GM21786 (cell line): Measurements from ENCODE around the gene MARCHF7.
A peak's percentile ranks its signal among the peaks of the same experiment; 100 is the strongest.
"Not testable (repeated sequence)": the region's sequence is repeated elsewhere in the genome, so short reads cannot be mapped to it uniquely, and the experiment has no call there.

Experiments
- ATAC-seq: cut with Tn5 transposase; IDR thresholded peaks from one replicate; pipeline ENCODE4 v1.9.1; 2021; ENCODE audit not compliant: unreplicated experiment

Gene MARCHF7, protein sequence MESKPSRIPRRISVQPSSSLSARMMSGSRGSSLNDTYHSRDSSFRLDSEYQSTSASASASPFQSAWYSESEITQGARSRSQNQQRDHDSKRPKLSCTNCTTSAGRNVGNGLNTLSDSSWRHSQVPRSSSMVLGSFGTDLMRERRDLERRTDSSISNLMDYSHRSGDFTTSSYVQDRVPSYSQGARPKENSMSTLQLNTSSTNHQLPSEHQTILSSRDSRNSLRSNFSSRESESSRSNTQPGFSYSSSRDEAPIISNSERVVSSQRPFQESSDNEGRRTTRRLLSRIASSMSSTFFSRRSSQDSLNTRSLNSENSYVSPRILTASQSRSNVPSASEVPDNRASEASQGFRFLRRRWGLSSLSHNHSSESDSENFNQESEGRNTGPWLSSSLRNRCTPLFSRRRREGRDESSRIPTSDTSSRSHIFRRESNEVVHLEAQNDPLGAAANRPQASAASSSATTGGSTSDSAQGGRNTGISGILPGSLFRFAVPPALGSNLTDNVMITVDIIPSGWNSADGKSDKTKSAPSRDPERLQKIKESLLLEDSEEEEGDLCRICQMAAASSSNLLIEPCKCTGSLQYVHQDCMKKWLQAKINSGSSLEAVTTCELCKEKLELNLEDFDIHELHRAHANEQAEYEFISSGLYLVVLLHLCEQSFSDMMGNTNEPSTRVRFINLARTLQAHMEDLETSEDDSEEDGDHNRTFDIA

GRCh38 chr2:159712143-159712928 is at the start of gene MARCHF7:
TSS of gene MARCHF7 (plus strand) at chr2:159712506. CDS start at chr2:159729023, 16,517 bp downstream.
- peak; percentile 93 for ATAC-seq

GRCh38 chr2:159667423-159667822 is 44.9 kb upstream of the MARCHF7 start:
- not testable (repeated sequence) for ATAC-seq

DNA sequence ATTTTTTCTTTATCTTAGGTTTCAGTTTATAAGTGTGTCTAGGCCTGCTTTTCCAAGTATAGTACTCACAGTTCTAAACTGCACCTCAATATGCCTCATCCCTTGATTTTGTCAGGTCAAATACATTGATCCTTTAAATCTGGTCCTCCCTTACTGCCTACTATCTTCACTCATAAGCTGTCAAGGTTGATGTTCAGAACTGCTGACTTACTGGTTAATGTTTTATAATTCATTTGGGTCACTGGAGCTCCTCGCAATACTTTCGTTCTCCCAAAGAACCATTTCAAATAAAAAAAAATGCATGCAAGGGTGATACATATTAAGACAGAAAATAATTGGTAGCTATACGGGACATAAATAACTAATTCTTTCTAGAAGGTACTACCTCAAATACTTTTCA is 41.3 kb upstream of the MARCHF7 start:
- no peak for ATAC-seq

GRCh38 chr2:159677654-159678053 is 34.7 kb upstream of the MARCHF7 start:
- no peak for ATAC-seq

GRCh38 chr2:159680692-159681091 is 31.6 kb upstream of the MARCHF7 start:
- ATAC-seq: no peak

DNA sequence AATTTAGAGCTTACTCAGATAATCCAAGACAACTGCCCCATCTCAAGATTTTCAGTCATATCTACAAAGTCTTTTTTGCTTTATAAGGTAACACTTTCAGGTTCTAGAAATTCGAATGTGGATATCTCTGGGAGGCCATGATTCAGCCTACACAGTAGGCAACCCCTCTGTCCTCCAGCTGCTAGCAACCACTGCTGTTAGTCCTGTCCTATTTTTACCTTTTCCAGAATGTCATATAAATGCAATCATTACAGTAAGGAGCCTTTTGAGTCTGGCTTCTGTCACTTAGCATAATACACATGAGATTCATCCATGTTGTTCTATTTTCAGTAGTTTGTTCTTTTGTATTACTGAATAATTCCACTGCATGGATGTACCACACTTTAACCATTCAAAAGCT is 28.5 kb upstream of the MARCHF7 start:
- no peak for ATAC-seq

- no peak for ATAC-seq
Measured at GRCh38 chr2:159684796-159685195, 27.5 kb upstream of the MARCHF7 start.

DNA sequence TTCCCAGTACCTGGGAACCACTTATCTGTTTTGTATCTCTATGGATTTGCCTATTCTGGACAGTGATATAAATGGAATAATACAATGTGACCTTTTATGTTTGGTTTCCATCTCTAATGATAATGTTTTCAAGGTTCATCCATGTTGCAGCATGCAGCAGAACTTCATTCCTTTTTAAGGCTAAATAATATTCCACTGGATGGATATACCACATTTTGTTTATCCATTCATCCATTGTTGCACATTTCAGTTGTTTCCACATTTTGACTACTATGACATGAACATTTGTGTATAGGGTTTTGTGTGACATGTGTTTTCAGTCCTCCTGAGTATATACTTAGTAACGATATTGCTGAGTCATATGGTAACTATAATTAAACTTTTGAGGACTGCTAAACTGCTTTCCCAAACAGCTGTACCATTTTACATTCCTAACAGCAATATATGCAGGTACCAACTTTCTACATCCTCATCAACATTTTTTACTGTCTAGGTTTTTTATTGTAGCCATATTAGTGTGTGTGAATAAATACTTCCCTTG is 17.7 kb upstream of the MARCHF7 start:
- ATAC-seq: no peak

DNA sequence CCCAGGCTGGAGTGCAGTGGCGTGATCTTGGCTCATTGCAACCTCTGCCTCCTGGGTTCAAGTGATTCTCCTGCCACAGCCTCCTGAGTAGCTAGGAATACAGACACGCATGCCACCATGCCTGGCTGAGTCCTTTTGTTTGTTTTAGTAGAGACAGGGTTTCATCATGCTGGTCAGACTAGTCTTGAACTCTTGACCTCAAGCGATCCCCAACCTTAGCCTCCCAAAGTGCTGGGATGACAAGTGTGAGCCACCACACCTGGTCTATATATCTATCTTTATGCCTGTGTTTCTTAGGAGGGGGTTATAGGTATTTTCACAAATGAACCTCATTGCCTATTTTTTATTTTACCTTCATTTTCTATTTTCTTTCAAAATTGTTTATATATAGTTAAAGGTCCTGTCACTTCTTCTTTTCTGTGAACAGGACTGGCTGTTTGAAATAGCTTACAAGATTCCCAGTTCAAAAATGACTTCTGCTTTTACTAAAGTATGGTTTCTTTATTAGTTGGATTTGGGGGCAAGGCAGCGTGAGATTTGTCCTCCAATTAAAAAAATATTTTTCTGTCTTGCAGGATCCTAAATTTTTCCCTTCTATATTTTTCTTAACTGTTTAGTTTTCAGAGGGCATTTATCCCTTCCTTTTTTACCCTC is 16.4 kb upstream of the MARCHF7 start:
- ATAC-seq: no peak

- ATAC-seq: no peak
Measured at GRCh38 chr2:159703491-159703890, 8.8 kb upstream of the MARCHF7 start.

- ATAC-seq: no peak
Measured at GRCh38 chr2:159706385-159706980, 5.8 kb upstream of the MARCHF7 start.

DNA sequence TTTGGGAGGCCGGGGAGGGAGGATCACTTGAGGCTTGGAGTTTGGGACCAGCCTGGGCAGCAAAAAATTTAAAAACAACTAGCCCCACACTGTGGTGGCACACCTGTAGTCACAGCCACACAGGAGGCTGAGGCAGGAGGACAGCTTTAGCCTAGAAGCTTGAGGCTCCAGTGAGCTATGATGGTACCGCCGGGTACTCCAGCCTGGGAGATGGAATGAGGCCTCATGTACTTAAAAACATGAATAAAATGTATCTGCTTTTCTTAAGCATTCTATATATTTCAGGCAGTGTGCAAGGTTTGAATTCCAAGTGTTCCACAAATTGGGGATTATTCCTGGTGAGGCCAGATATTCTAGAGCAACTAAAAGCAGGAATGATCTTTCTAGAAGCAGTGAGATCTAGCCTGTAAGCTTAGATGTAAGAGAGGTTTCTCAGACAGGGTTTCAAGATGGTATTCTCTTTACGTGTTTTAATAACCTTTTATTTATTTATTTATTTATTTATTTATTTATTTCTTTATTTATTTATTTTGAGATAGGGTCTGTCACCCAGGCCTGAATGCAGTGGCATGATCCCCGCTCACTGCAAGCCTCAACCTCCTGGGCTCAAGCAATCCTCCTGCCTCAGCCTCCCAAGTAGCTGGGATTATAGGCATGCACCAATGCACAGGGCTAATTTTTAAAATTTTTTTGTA is 4.1 kb upstream of the MARCHF7 start:
- no peak for ATAC-seq

DNA sequence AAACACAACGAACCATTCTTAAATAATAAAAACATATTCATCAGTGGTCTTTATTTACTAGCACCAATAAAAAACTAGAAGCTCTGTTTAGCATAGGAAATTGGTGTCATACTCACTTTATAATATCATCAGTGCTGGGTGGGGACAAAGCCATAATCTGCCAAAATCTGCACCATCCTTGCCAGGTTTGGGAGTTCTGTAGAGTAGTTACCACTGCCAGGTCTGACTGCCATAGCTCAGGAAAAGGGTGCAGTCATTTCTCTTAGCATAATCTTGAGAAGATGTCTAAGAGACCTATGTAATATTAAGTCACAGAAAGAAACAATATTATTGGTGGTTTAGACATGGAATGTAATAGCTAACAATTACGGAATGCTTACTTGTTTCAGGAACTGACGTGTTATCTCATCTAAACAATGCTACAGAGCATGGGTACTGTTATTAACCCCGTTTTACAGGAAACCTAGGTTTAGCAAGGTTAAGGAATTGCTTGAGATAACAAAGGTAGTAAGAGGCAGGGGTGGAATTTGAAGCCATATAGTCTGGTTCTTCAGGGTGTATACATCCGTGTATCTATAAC is 1.6 kb upstream of the MARCHF7 start:
- ATAC-seq: no peak

GRCh38 chr2:159711562-159712142 is 654 bp upstream of the MARCHF7 start:
- no peak for ATAC-seq

DNA sequence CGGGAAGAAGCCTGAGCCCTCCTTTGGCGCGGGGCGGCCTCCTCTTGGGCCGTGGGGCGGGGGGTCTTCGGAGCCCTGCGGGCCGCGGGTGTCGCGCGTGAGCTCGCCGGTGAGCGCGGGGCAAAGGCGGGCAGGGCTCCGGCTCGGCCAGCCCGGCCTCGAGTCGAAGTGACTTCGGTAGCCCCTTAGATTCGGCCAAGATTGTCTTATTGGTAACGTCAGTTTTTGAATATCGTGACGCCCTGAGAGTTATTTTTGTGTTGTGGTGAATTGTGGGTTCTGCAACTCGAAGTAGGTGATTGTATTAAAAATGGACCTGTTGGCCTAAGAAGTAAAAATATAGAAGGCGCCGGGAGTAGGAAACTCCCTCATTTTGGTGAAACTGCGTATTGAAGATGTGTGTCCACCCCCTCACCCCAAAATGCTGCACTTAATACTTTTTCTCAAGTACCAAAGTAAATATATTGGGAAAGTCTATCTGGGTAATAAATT is 669 bp downstream of the MARCHF7 start:
- peak; percentile 1 for ATAC-seq

- no peak for ATAC-seq
Measured at GRCh38 chr2:159713631-159714246, 1.4 kb downstream of the MARCHF7 start.

DNA sequence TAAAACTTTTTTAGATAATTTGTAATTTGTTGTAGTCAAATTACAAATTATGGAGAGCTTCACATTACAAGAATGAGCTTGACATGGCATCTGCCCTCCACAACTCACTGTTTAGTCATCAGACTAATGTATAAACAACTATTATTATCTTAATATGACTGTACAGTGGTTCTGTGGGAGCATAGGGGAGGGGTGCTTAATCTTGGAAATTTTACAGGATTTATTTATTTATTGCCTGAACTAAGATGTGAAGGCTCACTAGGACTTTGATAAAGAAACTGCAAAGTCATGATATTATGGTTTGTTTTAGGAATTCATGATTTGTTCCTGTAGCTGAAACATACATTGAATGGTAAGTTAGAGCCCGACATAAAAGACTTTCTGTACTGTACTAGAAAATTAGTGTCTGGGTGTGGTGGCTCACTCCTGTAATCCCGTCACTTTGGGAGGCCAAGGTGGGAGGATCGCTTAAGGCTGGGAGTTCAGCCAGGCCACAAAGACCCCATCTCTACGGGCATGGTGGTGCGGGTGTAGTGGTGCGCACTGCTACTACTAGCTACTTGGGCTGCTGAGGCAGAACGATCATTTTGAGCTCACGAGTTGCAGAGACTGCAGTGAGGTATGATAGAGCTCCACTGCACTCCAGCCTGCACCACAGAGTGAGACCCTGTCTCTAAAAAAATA is 2.1 kb downstream of the MARCHF7 start:
- no peak for ATAC-seq

GRCh38 chr2:159715451-159715850 is 3.1 kb downstream of the MARCHF7 start:
- no peak for ATAC-seq
